Activated CD8-positive, alpha-beta memory T cell treated with anti-CD3 and anti-CD28 coated beads for 48 hours (primary cell): Measurements from ENCODE around the gene HSPA12B.

Source experiments
- DNase-seq, 3 experiments: peaks; one replicate each; pipeline ENCODE4 v3.0.0-alpha.2; 2020; ENCODE audit warnings: low read depth in 2 of 3, low spot score in 2 of 3

The HSPA12B gene

GRCh38 chr20:3744806-3745685, 12.6 kb downstream of the HSPA12B start:
- peak in 1 of 3 experiments; percentile 47 for DNase-seq

- no peak for DNase-seq
These were observed 13.2 kb downstream of the HSPA12B start for GRCh38 chr20:3745686-3746173.

- DNase-seq: no peak
These were observed 15.0 kb downstream of the HSPA12B start for GRCh38 chr20:3747471-3747870.

GRCh38 chr20:3748073-3748472, 15.6 kb downstream of the HSPA12B start:
- no peak for DNase-seq

- no peak for DNase-seq
These were observed 16.7 kb downstream of the HSPA12B start for GRCh38 chr20:3749087-3749688.

GRCh38 chr20:3749689-3750531, 17.4 kb downstream of the HSPA12B start:
- peak in 1 of 3 experiments; percentile 27 for DNase-seq

- DNase-seq: no peak
These were observed 18.8 kb downstream of the HSPA12B start for GRCh38 chr20:3751305-3751674.

- DNase-seq: no peak
These were observed 19.3 kb downstream of the HSPA12B start for GRCh38 chr20:3751675-3752385.

- no peak for DNase-seq
These were observed 19.9 kb downstream of the HSPA12B start for GRCh38 chr20:3752386-3752759.

GRCh38 chr20:3753098-3753497, 20.6 kb downstream of the HSPA12B start:
- DNase-seq: no peak

- DNase-seq: no peak
These were observed 21.2 kb downstream of the HSPA12B start for GRCh38 chr20:3753501-3754275.

- DNase-seq: no peak
These were observed 21.8 kb downstream of the HSPA12B start for GRCh38 chr20:3754276-3754630.

GRCh38 chr20:3755269-3755668, 22.8 kb downstream of the HSPA12B start:
- no peak for DNase-seq

- DNase-seq: no peak
These were observed 23.5 kb downstream of the HSPA12B start for GRCh38 chr20:3755814-3756480.

- no peak for DNase-seq
These were observed 24.8 kb downstream of the HSPA12B start for GRCh38 chr20:3757268-3757667.

- no peak for DNase-seq
These were observed 26.1 kb downstream of the HSPA12B start for GRCh38 chr20:3758566-3758965.

- no peak for DNase-seq
These were observed 26.9 kb downstream of the HSPA12B start for GRCh38 chr20:3759316-3759823.

GRCh38 chr20:3759884-3760283, 27.4 kb downstream of the HSPA12B start:
- no peak for DNase-seq

GRCh38 chr20:3760655-3761348, 28.3 kb downstream of the HSPA12B start:
- no peak for DNase-seq
